ENCODE measurements around the gene KLK14.

Gene KLK14

GRCh38 chr19:51040151-51040550 lies 42.5 kb downstream of the KLK14 start:
- DNase-seq = no peak

DNA sequence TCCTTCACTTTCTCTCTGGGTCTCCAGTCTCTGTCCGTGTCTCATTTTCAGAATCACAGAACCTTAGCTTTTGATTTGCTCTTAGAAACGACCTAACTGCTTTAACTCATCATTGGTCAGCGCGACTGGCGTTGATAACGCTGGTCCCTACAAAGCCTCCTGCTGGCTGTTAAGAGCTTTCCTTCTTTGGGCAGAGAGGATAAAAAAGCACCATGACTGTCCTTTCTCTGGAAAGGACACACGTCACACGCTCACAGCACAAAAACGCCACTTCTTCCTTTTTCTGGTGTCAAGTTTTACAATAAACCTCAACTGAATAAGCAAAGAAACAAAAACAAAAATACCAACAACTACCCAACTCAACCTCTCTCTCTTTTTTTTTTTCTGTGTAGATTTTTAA lies 46.2 kb downstream of the KLK14 start:
- no peak for DNase-seq

DNA sequence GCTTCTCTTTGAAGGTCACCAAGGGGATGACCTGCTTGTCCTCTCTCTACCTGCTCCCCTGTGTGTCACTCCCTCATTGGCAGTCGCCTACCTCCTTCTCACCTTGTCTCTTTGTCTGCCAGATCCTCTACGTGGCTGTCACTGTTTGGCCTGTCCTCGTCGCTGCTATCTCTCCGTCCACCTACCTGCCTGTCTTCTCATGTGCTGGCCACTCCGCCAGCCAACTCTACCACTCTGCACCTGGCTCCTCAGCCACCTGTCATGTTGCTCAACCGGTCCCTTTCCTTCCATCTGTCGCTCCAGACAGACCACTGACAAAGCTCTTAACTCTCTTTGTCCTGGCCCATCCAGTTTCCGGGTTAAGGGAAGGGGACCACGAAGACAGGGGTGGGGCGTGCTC lies 48.0 kb downstream of the KLK14 start, which contains the start of gene KLK12:
Gene KLK12 (minus strand): TSS at position 299 of the 400 bp plus-strand sequence. CDS start 381 bp downstream, outside the sequence.
- no peak for DNase-seq

GRCh38 chr19:51031880-51032225 lies 50.8 kb downstream of the KLK14 start:
- DNase-seq = no peak

DNA sequence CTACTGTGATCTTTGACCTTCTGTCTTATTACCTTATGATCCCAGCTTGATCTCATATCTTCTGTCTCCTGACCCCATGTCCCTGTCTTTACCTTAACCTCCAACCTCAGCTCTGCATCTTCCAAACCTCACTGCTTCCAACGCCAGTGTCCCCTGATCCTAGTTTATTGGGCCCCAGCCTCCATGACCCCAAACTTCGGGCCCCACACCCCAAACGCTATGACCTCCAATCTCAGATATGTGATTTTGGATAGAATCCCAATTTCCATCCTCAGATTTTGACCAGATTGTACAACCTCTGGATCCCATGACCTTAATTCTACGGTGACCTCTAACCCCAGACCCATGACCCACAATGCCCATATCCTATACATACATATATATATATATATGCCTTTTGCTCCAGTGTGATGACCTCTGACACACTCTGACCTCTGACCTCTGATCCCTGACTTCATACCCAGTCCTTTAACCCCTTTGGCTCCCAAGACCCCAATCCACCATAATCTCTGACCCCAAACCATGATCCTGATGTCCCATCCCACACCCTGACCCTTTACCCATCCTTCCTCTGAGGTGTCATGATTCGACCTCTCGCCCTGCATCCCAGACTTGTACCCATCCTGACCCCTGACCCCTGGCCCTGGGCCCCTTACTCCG lies 51.3 kb downstream of the KLK14 start:
- no peak for DNase-seq

DNA sequence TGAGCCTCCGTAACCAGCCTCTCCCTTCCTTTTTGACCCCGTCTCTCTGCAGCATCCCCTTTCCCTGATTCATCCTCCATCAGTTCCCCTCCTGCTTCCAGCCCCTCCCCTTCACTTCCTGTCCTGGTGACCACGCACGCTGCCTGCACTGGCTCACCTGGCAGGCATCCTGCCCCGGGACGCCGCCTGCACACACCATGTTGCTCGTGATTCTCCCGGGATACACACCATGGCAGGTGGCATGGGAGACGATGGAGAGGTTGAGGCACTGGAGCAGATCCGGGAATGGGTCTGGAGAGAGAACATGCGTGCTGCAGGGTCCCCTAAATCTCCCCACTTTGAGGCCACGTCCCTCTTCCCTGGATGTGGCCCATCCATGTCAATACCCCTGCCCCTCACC lies 52.1 kb downstream of the KLK14 start:
- DNase-seq = no peak

DNA sequence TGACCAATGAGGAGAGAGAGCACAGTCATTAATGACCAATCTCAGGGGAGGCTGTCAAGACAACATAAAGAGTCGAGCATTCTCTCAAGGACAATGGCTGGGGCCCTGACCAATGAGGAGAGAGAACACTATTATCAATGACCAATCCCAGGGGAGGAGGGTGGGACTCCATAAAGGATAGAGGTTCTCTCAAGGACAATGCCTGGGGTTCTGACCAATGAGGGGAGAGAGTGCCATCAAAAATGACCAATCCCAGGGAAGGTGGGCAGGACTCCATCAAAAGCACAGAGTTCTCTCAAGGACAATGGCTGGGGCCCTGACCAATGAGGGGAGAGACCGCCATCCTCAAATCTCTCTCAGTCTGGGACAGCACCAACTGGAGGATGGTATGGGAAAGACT lies 53.0 kb downstream of the KLK14 start:
- no peak for DNase-seq

Data from T-helper 1 cell (primary cell).